Kidney epithelial cell (primary cell): ENCODE results near the gene RALGPS1. TPM values are rescaled to one million over a fixed set of nuclear protein-coding genes. Genes with fewer than 3 reads are reported as not detected.

Experiments used
- DNase-seq: peaks from one replicate; pipeline ENCODE4 v3.0.0-alpha.2; 2010; ENCODE audit warnings: low read depth
- H3K27me3 ChIP-seq: 2 replicates; pipeline ENCODE4 v1.6.0; 2011; ENCODE audit warnings: low read length; ENCODE audit not compliant: control insufficient read depth, insufficient read depth
- H3K36me3 ChIP-seq: 2 replicates; pipeline ENCODE4 v1.5.1; 2011; ENCODE audit warnings: low read length; ENCODE audit not compliant: control insufficient read depth, insufficient read depth
- H3K4me3 ChIP-seq: 2 replicates; pipeline ENCODE4 v1.5.1; 2011; ENCODE audit warnings: low read depth, mild to moderate bottlenecking, control low read depth, low read length
- CTCF ChIP-seq: IDR thresholded peaks from 2 replicates; pipeline ENCODE4 v1.5.1; 2011; ENCODE audit warnings: mild to moderate bottlenecking, moderate library complexity, low read length, control low read depth, inconsistent platforms; ENCODE audit not compliant: insufficient read depth, poor library complexity, severe bottlenecking
- total RNA-seq: library from RNA; depleted of rRNA; stranded (reverse); fragments of >200 nt; gene quantifications from 2 replicates; pipeline ENCODE4 v1.2.3, GENCODE V29; 2015

The RALGPS1 gene
- total RNA-seq, 1 donor from 2014 or later, result 5.6 TPM

- no peak for DNase-seq
- TF ChIP-seq CTCF, result no peak
Measured at GRCh38 chr9:126989847-126990842, 75.6 kb downstream of the RALGPS1 start.

GRCh38 chr9:126991183-126991582, 76.6 kb downstream of the RALGPS1 start:
- Histone ChIP-seq H3K27me3 (no peaks in the 10 kb centered on the region), H3K36me3 (no peaks in the 10 kb centered on the region), H3K4me3 (no peak overlapping the region)
- no peak for TF ChIP-seq CTCF
- DNase-seq, result no peak

More at GRCh38 chr9:126989847-126990842, 75.6 kb downstream of the RALGPS1 start:
- Histone ChIP-seq H3K36me3 (no peaks in the 10 kb centered on the region), H3K4me3 (no peak overlapping the region), H3K27me3 (no peaks in the 10 kb centered on the region)

GRCh38 chr9:126992427-126992826, 77.8 kb downstream of the RALGPS1 start:
- no peak for DNase-seq
- no peak for TF ChIP-seq CTCF
- Histone ChIP-seq H3K27me3 (no peaks in the 10 kb centered on the region), H3K36me3 (no peaks in the 10 kb centered on the region), H3K4me3 (no peak overlapping the region)

DNA sequence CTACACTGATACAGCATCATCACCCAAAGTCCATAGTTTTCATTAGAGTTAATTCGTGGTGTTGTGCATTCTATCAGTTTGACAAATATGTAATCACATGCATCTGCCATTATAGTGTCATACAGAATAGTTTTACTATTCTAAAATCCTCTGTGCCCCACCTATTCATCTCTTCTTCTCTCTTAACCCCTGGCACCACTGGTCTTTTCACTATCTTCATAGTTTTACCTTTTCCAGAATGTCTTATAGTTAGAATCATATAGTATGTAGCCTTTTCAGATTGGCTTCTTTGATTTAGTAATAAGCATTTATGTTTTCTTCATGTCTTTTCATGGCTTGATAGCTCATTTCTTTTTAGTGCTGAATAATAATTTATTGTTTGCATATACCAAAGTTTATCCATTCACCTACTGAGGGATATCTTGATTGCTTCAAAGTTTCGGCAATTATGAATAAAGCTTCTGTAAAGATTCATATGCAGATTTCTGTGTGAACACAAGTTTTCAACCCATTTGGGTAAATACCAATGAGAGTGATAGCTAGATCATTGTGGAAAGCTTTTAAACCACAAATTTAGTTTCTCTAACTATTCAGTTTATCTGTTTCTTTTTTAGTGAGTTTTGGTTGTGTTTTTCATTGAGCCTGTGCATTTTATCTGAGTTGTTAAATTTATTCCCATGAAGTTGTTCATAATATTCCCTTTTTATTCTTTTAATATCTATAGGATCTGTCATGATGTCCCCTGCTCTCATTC, 84.9 kb downstream of the RALGPS1 start:
- TF ChIP-seq CTCF, result no peak
- DNase-seq, result no peak
- H3K27me3 ChIP-seq, result no peaks in the 10 kb centered on the region
- no peaks in the 10 kb centered on the region for H3K36me3 ChIP-seq
- no peak overlapping the region for H3K4me3 ChIP-seq

DNA sequence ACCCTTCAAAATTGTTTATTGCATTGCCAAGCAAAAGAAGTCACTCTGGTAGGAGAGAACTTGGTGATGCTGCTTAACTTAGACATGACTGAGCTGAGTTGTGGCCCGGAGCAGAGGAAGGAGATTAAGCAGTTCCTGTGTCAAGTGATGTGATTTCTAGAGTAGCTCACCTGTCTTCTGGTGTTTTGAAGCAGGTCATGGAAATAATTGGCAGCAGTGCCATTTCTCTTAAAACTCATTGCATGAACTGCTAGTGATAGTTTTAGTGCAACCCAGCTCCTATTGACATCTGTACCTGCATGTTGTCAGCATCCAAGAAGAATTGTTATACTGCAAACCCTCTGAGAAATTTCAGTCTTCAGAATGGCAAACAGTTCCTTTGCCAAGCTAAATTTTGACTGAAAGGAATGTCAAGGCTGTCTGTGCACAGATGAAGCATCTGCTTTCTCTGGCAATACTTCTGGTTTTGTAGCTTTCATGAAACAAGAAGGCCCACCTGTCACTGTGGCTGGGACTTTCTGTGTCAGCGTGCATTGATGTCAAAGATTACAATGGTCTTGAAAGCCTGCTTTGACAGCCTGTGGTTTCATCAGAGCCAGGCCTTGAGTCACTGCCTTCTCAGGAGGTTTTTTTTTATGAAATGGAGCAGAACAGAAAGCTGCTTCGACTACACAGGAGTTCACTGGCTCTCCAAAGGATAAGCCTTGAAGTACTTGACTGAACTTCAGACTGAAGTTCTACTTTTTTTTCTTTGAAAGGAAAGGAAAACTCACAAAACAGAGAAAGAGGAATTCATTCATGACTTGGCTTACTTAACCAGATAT, 90.6 kb downstream of the RALGPS1 start:
- DNase-seq, result peak; percentile 41
- Histone ChIP-seq H3K36me3 (no peaks in the 10 kb centered on the region), H3K27me3 (no peaks in the 10 kb centered on the region), H3K4me3 (no peak overlapping the region)
- TF ChIP-seq CTCF, result no peak
